Esophagus muscularis mucosa (tissue), 4 donors: ENCODE data around the gene TAF3.
A peak's percentile ranks its signal among the peaks of the same experiment; 100 is the strongest.

ENCODE experiments used
- CTCF ChIP-seq, 3 experiments: fragments of 200-600 bp in 2 of 3; fragments of 450-650 bp in 1 of 3; sonication (generic) in 2 of 3; IDR thresholded peaks; one replicate each; pipeline ENCODE4 v1.5.1; 2017 to 2019; ENCODE audit warnings: antibody characterized with exemption in 3 of 3, mild to moderate bottlenecking in 2 of 3, moderate library complexity in 1 of 3
- EP300 ChIP-seq: sonication (generic); formaldehyde crosslinking; IDR thresholded peaks from one replicate; pipeline ENCODE4 v1.6.1; 2017; ENCODE audit warnings: antibody characterized with exemption
- POLR2A ChIP-seq: fragments of 450-650 bp; IDR thresholded peaks from one replicate; pipeline ENCODE4 v1.6.1; 2017; ENCODE audit warnings: antibody characterized with exemption, moderate library complexity, mild to moderate bottlenecking, low read depth
- POLR2AphosphoS5 ChIP-seq, 2 donors: sonication (generic); formaldehyde crosslinking; IDR thresholded peaks; one replicate each; pipeline ENCODE4 v1.6.1; 2017; ENCODE audit warnings: antibody characterized with exemption in 2 of 2

- TF ChIP-seq EP300 (no peak), CTCF (IDR thresholded peaks at IDR 0.05) (peak; percentile 60 to 81 (median 80)), POLR2A (no peak), POLR2AphosphoS5 (IDR thresholded peaks at IDR 0.05) (no peak)
Observed at GRCh38 chr10:7872041-7872442, 53.7 kb downstream of the TAF3 start.
